Uterus (tissue), 2 donors: Measurements from ENCODE around the gene ZCCHC2.

ENCODE experiments used
- CTCF ChIP-seq, 4 experiments: fragments of 200-600 bp in 2 of 4; fragments of 450-650 bp in 2 of 4; sonication (generic) in 2 of 4; IDR thresholded peaks; one replicate each; pipeline ENCODE4 v1.5.1; 2016 to 2019; ENCODE audit warnings: antibody characterized with exemption in 4 of 4, mild to moderate bottlenecking in 2 of 4, moderate library complexity in 1 of 4
- POLR2A ChIP-seq, 2 donors: fragments of 450-650 bp; IDR thresholded peaks; one replicate each; pipeline ENCODE4 v1.6.1; 2016; ENCODE audit warnings: antibody characterized with exemption in 2 of 2, mild to moderate bottlenecking in 1 of 2, moderate library complexity in 1 of 2

GRCh38 chr18:62538881-62539280 is 16.1 kb downstream of the ZCCHC2 start:
- no peak for TF ChIP-seq CTCF (IDR thresholded peaks at IDR 0.05)
- no peak for TF ChIP-seq POLR2A (IDR thresholded peaks at IDR 0.05)
